ENCODE results near the gene NPL.

NPL gene

GRCh38 chr1:182791281-182792179 lies 2.0 kb downstream of the NPL start:
- Histone ChIP-seq H3K4me2 (ENCODE audit: low read depth, low read length, poor library complexity, severe bottlenecking) (no peak overlapping the region), H2AFZ (ENCODE audit: low read depth, low read length, severe bottlenecking) (no peak overlapping the region), H4K20me1 (ENCODE audit: low read depth, low read length) (no peaks in the 10 kb centered on the region), H3F3A (ENCODE audit: insufficient read depth) (peaks cover 11% of the 10 kb centered on the region; the same call in 1 of the 2 replicates), H3K36me3 (ENCODE audit: low read length) (no peaks in the 10 kb centered on the region), H3K27ac (ENCODE audit: low read depth, low read length) (no peak overlapping the region), H3K4me3 (ENCODE audit: insufficient read depth, low read length, poor library complexity, severe bottlenecking) (no peak overlapping the region), H3K9me3 (ENCODE audit: insufficient read depth, low read length) (no peaks in the 10 kb centered on the region), H3K27me3 (ENCODE audit: low read length) (no peaks in the 10 kb centered on the region), H3K79me2 (ENCODE audit: insufficient read depth, low read length) (no peaks in the 10 kb centered on the region), H3K9ac (ENCODE audit: low read length) (no peak overlapping the region), H3K9me2 (replicated peaks; ENCODE audit: insufficient read depth, low read length) (no peaks in the 10 kb centered on the region)
- TF ChIP-seq, protein P1, sequence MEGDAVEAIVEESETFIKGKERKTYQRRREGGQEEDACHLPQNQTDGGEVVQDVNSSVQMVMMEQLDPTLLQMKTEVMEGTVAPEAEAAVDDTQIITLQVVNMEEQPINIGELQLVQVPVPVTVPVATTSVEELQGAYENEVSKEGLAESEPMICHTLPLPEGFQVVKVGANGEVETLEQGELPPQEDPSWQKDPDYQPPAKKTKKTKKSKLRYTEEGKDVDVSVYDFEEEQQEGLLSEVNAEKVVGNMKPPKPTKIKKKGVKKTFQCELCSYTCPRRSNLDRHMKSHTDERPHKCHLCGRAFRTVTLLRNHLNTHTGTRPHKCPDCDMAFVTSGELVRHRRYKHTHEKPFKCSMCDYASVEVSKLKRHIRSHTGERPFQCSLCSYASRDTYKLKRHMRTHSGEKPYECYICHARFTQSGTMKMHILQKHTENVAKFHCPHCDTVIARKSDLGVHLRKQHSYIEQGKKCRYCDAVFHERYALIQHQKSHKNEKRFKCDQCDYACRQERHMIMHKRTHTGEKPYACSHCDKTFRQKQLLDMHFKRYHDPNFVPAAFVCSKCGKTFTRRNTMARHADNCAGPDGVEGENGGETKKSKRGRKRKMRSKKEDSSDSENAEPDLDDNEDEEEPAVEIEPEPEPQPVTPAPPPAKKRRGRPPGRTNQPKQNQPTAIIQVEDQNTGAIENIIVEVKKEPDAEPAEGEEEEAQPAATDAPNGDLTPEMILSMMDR (IDR thresholded peaks at IDR 0.05; ENCODE audit: insufficient read depth, low read length, poor library complexity, severe bottlenecking) = no peak
- no peak for TF ChIP-seq EZH2phosphoT487 (conservative IDR thresholded peaks at IDR 0.05; ENCODE audit: low read length)

- H3K4me3 ChIP-seq (ENCODE audit: insufficient read depth, low read length, poor library complexity, severe bottlenecking) = no peak overlapping the region
- H3K27me3 ChIP-seq (ENCODE audit: low read length) = no peaks in the 10 kb centered on the region
- TF ChIP-seq EZH2phosphoT487 (conservative IDR thresholded peaks at IDR 0.05; ENCODE audit: low read length) = no peak
- no peak overlapping the region for H2AFZ ChIP-seq (ENCODE audit: low read depth, low read length, severe bottlenecking)
- H3F3A ChIP-seq (ENCODE audit: insufficient read depth) = 0 out of 2 replicates have a peak, but pooled peaks cover under 1% of the 10 kb centered on the region
- no peak overlapping the region for H3K9ac ChIP-seq (ENCODE audit: low read length)
- no peaks in the 10 kb centered on the region for H4K20me1 ChIP-seq (ENCODE audit: low read depth, low read length)
- no peaks in the 10 kb centered on the region for H3K79me2 ChIP-seq (ENCODE audit: insufficient read depth, low read length)
- H3K9me3 ChIP-seq (ENCODE audit: insufficient read depth, low read length) = no peaks in the 10 kb centered on the region
- no peaks in the 10 kb centered on the region for H3K9me2 ChIP-seq (replicated peaks; ENCODE audit: insufficient read depth, low read length)
- H3K36me3 ChIP-seq (ENCODE audit: low read length) = no peaks in the 10 kb centered on the region
- H3K4me2 ChIP-seq (ENCODE audit: low read depth, low read length, poor library complexity, severe bottlenecking) = no peak overlapping the region
- no peak overlapping the region for H3K27ac ChIP-seq (ENCODE audit: low read depth, low read length)
Measured at GRCh38 chr1:182794091-182794490, 4.5 kb downstream of the NPL start.

DNA sequence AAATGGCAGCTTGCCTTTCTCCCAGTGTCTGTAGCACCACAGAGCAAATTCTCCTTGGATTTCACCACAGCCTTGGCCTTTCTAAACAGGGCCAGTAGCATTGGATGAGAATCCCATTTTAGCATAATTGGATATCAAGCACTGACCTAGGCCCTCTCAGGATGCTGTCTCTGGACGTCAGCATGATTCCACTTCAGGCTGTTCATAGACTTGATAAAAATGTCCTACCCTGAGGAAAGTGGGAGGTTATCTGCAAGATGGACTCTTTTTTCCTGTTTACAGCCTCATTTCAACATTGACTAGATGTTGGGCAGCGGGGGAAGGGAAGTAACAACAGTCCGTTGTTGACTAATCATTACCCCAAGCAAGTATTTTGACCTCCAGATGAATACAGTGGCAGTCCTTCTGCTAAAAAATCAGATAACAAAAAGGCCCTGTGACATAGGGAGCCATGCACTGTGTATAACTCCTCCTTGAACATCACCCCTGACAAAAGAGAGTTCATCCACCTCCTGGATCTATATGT lies 5.2 kb downstream of the NPL start:
- TF ChIP-seq, protein P1 (IDR thresholded peaks at IDR 0.05; ENCODE audit: insufficient read depth, low read length, poor library complexity, severe bottlenecking) = no peak
- TF ChIP-seq EZH2phosphoT487 (conservative IDR thresholded peaks at IDR 0.05; ENCODE audit: low read length) = no peak
- H3K4me3 ChIP-seq (ENCODE audit: insufficient read depth, low read length, poor library complexity, severe bottlenecking) = no peak overlapping the region
- H3K79me2 ChIP-seq (ENCODE audit: insufficient read depth, low read length) = no peaks in the 10 kb centered on the region
- no peak overlapping the region for H2AFZ ChIP-seq (ENCODE audit: low read depth, low read length, severe bottlenecking)
- H3K9ac ChIP-seq (ENCODE audit: low read length) = no peak overlapping the region
- H3K27me3 ChIP-seq (ENCODE audit: low read length) = no peaks in the 10 kb centered on the region
- no peak overlapping the region for H3K27ac ChIP-seq (ENCODE audit: low read depth, low read length)
- no peaks in the 10 kb centered on the region for H3K9me2 ChIP-seq (replicated peaks; ENCODE audit: insufficient read depth, low read length)
- no peaks in the 10 kb centered on the region for H3F3A ChIP-seq (ENCODE audit: insufficient read depth)
- H3K9me3 ChIP-seq (ENCODE audit: insufficient read depth, low read length) = no peaks in the 10 kb centered on the region
- no peaks in the 10 kb centered on the region for H3K36me3 ChIP-seq (ENCODE audit: low read length)
- H3K4me2 ChIP-seq (ENCODE audit: low read depth, low read length, poor library complexity, severe bottlenecking) = no peak overlapping the region
- no peaks in the 10 kb centered on the region for H4K20me1 ChIP-seq (ENCODE audit: low read depth, low read length)

Measured in SU-DHL-6 (cell line).